ENCODE measurements around the gene EBNA1BP2. TPM values are rescaled to one million over a fixed set of nuclear protein-coding genes. Genes with fewer than 3 reads are reported as not detected.

The EBNA1BP2 gene, protein sequence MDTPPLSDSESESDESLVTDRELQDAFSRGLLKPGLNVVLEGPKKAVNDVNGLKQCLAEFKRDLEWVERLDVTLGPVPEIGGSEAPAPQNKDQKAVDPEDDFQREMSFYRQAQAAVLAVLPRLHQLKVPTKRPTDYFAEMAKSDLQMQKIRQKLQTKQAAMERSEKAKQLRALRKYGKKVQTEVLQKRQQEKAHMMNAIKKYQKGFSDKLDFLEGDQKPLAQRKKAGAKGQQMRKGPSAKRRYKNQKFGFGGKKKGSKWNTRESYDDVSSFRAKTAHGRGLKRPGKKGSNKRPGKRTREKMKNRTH
- total RNA-seq = 10 to 100 TPM; 27.5 to 35.3 TPM

DNA sequence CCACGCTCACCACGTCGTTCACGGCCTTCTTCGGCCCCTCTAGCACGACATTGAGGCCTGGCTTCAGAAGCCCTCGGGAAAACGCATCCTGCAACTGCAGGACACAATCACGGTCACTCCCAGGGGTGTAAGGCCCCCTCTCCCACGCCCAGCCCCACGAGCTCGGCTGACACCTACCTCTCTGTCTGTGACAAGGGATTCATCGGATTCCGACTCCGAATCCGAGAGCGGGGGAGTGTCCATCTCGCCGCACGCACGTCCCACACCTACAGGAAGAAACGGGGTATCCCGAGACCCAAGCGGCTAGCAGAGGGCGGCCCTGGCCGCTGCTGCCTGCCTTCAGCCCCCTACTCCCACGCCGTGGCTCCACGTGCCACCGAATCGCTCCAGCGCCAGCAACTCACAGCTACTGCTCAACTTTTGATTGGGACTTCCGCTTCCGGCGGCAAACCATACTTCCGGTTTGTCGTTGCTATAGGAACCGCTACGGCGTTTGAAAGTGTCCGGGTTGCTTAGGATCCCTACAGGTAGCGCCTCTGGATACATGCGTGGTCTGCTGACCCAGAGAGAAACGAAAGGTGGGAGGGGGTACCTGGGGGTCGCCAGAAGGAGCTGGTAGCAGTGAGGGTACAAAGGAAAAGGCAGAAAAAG, at the start of gene EBNA1BP2, which contains the start of gene CFAP57:
TSS of gene EBNA1BP2 (minus strand) at position 415 of the 651 bp plus-strand sequence. CDS start at position 243, 172 bp downstream.
TSS of gene CFAP57 (plus strand) at position 455 of the 651 bp plus-strand sequence. CDS start 424 bp downstream, outside the sequence.
- ATAC-seq = peak; percentile 93

DNA sequence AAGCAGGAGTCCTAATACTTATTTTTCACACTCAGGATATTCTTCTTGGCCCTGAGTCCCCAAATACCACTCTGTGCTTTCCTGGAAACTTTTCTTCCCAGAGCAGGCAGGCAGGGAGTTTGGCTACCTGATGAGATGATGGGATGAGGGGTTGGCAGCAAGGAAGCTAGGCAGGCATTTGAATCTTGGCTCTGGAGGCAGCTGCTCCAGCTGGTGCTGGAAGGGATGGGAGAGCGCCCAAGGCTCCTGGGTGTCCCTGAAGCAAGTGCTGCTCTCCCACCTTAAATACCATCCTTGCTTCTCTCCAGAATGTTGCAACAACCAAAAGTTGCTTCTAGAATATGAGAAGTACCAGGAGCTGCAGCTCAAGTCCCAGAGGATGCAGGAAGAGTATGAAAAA, 49.7 kb upstream of the EBNA1BP2 start:
- DNase-seq (no peak), ATAC-seq (no peak)
- TF ChIP-seq, protein P1, sequence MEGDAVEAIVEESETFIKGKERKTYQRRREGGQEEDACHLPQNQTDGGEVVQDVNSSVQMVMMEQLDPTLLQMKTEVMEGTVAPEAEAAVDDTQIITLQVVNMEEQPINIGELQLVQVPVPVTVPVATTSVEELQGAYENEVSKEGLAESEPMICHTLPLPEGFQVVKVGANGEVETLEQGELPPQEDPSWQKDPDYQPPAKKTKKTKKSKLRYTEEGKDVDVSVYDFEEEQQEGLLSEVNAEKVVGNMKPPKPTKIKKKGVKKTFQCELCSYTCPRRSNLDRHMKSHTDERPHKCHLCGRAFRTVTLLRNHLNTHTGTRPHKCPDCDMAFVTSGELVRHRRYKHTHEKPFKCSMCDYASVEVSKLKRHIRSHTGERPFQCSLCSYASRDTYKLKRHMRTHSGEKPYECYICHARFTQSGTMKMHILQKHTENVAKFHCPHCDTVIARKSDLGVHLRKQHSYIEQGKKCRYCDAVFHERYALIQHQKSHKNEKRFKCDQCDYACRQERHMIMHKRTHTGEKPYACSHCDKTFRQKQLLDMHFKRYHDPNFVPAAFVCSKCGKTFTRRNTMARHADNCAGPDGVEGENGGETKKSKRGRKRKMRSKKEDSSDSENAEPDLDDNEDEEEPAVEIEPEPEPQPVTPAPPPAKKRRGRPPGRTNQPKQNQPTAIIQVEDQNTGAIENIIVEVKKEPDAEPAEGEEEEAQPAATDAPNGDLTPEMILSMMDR (IDR thresholded peaks at IDR 0.05) = no peak
- TF ChIP-seq POLR2A (IDR thresholded peaks at IDR 0.05) = no peak
- intact Hi-C loops (cut with DNase I) = no loop called here
- H3K4me3 ChIP-seq = no peak overlapping the region
- WGBS, 2 donors = 100% methylated on average over 1 of the region's 1 CpG; no CpG with 5 or more reads in 1 of the 2 donors
- no peaks in the 10 kb centered on the region for H3K9me3 ChIP-seq
- no peaks in the 10 kb centered on the region for H3K27me3 ChIP-seq
- no peaks in the 10 kb centered on the region for H3K4me1 ChIP-seq
- no peaks in the 10 kb centered on the region for H3K36me3 ChIP-seq (replicated peaks in 1 of 2; ENCODE audit: insufficient read depth in 1 of 2, low read depth in 2 of 2)
- H3K27ac ChIP-seq = no peak overlapping the region

More for the DNA sequence above, at the start of gene EBNA1BP2, which contains the start of gene CFAP57:
- DNase-seq = peak; percentile 92 to 96 (median 93)
- no peaks in the 10 kb centered on the region for H3K9me3 ChIP-seq
- peaks cover 0 to 10% of the 10 kb centered on the region in 2 donors for H3K36me3 ChIP-seq (replicated peaks in 1 of 2; ENCODE audit: insufficient read depth in 1 of 2, low read depth in 2 of 2)
- intact Hi-C loops (cut with DNase I) = no loop called here
- H3K4me1 ChIP-seq = peaks cover 16% of the 10 kb centered on the region
- TF ChIP-seq POLR2A (IDR thresholded peaks at IDR 0.05) = peak in 2 of 3 donors; percentile 36 to 54
- TF ChIP-seq, protein P1 (IDR thresholded peaks at IDR 0.05) = no peak
- H3K27ac ChIP-seq = peak within 1 kb of the TSS in 3 of 4 donors; percentile 1 to 77 (median 61)
- 0 to 1% methylated on average over 25 to 45 of the region's 45 CpGs for WGBS, 2 donors
- peak within 1 kb of the TSS; percentile 60 to 94 for H3K4me3 ChIP-seq
- no peaks in the 10 kb centered on the region for H3K27me3 ChIP-seq

DNA sequence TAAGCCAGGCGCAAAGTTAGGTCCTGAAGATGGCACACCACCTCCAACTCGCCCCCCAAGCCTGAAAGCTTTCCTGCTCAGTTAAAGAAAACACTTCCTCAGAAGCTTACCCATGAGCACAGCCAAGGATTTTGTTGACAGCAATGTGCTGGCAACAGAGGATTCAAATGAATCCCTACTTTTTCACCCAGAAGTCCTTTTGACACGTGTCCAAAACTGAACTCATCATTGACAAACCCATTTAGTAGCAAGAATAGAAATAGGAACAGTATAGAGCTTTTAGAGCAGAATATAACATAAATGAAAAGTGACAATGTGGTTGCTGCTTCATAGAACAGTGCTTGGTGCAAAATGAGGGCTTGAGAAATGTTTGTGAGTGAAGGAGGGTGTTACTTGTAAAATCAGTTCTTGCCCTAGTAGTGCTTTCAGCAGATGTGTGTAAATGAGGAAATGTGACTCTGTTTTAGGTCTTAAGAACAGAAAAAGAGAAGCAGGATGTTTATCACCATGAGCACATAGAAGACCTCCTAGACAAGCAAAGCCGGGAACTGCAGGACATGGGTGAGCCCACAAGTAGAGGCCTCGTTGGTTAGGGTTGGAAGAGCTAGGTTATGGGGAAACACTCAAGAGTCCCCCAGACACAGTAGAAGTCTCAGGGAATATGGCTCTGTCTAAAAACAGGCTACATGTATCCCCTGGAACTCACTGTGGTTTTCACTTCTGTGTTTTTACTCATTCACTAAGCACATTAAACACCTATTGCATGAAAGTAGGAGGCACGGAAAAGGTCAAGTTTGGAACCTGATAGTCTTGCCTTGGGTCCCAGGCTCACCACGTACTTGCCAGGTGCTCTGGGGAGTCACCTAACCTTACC, 49.1 kb upstream of the EBNA1BP2 start:
- WGBS, 2 donors = 68 to 71% methylated on average over 7 of the region's 7 CpGs
- Histone ChIP-seq H3K4me1 (no peaks in the 10 kb centered on the region), H3K4me3 (no peak overlapping the region), H3K36me3 (replicated peaks in 1 of 2; ENCODE audit: insufficient read depth in 1 of 2, low read depth in 2 of 2) (no peaks in the 10 kb centered on the region), H3K27ac (no peak overlapping the region), H3K9me3 (no peaks in the 10 kb centered on the region), H3K27me3 (no peaks in the 10 kb centered on the region)
- TF ChIP-seq, protein P1 (IDR thresholded peaks at IDR 0.05) = no peak
- TF ChIP-seq POLR2A (IDR thresholded peaks at IDR 0.05) = no peak
- ATAC-seq = no peak
- DNase-seq = no peak
- intact Hi-C loops (cut with DNase I) = no loop called here

DNA sequence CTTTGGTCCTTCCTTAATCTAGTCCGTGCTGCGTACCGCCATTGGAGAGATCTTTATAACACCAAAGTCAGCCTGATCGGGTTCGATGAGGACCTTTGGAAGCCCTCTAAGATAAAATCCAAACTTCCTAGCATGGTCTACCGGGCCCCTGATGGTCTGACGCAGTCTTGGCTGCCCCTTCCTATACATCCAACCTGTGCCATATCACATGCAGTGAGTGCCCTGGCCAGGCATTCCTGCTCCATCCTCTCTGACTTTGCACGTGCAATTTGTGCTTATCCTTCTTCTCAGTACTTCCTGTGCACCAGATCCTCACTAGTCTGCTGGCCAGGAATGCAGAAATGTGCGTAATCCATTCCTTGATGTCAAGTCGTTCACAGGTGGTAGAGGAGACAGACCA, 45.7 kb upstream of the EBNA1BP2 start:
- no peaks in the 10 kb centered on the region for H3K36me3 ChIP-seq (replicated peaks in 1 of 2; ENCODE audit: insufficient read depth in 1 of 2, low read depth in 2 of 2)
- H3K4me3 ChIP-seq = no peak overlapping the region
- no peaks in the 10 kb centered on the region for H3K27me3 ChIP-seq
- no peak for TF ChIP-seq POLR2A (IDR thresholded peaks at IDR 0.05)
- TF ChIP-seq, protein P1 (IDR thresholded peaks at IDR 0.05) = no peak
- DNase-seq = no peak
- no peak for ATAC-seq
- no peak overlapping the region for H3K27ac ChIP-seq
- intact Hi-C loops (cut with DNase I) = no loop called here
- no peaks in the 10 kb centered on the region for H3K9me3 ChIP-seq
- H3K4me1 ChIP-seq = peaks cover 4% of the 10 kb centered on the region
- 85 to 91% methylated on average over 10 of the region's 10 CpGs for WGBS, 2 donors

All from body of pancreas (tissue), 4 donors.